ENCODE data around the gene KY.
"Not testable (repeated sequence)": the region's sequence is repeated elsewhere in the genome, so short reads cannot be mapped to it uniquely, and the experiment has no call there.

Gene KY

DNA sequence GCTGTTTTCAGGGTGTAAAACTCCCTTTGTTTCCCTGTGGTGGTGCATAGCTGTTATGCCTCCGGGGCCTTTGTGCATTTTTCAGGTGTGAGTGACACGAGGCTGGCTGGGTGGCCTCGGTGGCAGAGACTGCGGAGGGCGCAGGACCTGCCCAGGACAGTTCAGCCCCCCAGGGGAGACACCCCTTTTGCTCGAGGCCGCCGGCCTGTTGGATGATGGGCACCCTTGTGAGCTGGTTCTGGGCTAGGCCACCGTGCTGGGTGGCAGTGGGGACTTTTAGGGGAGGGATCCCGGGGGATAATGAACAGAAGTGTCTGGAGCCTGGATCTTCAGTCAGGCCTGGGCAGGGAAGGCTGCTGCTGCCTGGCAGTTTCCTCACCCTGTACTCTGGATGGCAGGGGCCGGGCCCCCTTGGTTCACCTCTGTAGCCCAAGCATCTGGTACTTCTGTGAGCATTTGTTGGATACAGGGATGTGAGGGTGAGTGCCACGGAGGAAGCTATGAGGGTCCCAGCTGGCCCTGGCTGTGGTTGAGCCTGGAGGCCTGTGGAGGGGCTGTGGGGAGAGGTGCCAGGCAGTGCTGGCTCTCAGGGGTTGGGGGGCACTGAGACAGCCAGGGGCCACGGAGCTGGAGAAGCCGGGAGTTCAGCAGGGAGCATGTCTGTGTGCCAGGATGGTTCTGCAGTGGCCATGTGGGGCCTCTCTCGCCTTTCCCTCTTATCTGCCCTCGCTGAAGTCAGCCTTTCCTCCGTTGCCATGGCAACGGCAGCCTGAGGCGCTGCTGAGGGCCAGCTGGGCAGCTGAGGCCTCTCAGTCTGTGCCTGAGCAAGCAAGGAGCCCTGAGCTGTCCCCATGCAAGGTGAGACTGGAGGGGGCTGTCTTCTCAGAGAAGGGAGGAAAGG lies 49.0 kb downstream of the KY start:
- DNase-seq (ENCODE audit: low read depth), result no peak

GRCh38 chr3:134600685-134601463 lies 49.9 kb downstream of the KY start:
- DNase-seq (ENCODE audit: low read depth), result peak; percentile 45

DNA sequence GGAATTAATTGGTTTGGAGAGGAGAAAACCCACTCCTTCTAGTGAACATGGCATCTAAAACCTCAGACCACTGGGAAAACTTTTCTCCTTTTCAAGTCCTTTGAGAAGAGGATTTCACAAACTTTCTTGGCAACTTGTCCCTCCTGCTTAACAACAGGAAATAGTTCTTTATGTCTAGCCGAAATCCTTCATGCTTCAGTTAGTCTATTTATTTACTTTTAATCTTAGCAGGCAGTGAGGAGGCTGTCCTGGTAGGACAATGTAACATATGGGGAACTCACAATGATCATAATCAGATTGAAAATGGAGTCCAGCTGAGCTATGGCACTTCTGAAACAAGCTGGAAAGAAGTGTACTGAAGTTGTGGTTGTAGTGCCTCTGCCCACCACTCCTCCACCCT lies 50.6 kb downstream of the KY start:
- DNase-seq (ENCODE audit: low read depth), result no peak

- no peak for DNase-seq (ENCODE audit: low read depth)
Observed at GRCh38 chr3:134598763-134599545, 51.9 kb downstream of the KY start.

- no peak for DNase-seq (ENCODE audit: low read depth)
Observed at GRCh38 chr3:134597390-134597970, 53.3 kb downstream of the KY start.

DNA sequence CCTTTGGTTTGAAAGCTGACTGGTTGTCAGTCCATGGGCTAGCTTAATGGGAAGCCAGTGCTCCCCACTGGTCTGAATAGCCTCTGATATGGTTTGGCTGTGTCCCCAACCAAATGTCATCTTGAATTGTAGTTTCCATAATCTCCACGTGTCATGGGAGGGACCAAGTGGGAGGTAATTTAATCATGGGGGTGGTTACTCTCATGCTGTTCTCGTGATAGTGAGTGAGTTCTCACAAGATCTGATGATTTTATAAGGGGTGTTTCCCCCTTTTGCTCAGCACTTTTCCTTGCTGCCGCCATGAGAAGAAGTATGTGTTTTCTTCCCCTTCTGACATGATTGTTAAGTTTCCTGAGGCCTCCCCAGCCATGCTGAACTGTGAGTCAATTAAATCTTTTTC lies 55.8 kb downstream of the KY start:
- not testable (repeated sequence) for DNase-seq (ENCODE audit: low read depth)

GRCh38 chr3:134594331-134594741 lies 56.5 kb downstream of the KY start:
- DNase-seq (ENCODE audit: low read depth), result no peak

DNA sequence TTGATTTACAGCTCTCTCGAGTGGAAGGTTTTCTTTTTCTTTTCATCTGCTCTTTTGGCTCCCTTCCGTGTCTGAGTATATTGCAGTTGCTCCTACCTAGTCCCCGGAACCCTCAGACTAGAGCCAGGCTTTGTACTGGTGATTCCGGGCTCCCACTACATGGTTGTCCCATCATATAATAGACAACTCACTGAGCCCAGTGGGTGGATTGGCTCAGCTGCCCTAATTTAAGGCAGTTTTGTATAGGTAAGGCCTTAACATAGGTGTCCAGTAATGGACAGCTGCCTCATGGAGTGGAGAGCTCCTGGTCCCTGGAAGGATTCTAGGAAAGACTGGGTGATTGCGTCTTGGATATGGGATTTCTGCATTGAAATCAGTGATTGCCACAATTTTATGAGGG lies 58.0 kb downstream of the KY start:
- DNase-seq (ENCODE audit: low read depth), result no peak

- no peak for DNase-seq (ENCODE audit: low read depth)
Observed at GRCh38 chr3:134590766-134591165, 60.1 kb downstream of the KY start.

DNA sequence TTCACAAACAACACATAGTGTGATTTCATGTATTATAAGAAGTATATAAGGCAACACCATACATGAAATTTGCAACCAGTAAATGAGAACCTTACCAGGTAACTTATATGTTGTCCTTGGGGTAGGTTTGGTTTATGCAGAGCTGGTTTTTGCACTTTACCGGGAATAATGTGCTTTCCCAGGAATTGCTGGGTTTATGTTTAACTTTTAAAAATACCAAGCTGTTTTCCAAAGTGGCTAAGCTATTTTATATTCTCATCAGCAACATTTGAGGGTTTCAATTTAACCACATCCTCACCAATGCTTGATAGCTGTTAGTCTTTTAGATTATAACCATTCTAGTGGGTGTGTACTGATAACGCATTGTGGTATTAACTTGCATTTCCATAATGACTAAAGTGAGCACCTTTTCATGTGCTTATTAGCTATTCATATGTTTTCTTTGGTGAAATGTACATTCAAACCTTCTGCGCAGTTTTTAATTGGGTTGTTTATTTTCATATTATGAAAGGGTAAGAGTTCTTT lies 71.6 kb downstream of the KY start:
- no peak for DNase-seq (ENCODE audit: low read depth)

DNA sequence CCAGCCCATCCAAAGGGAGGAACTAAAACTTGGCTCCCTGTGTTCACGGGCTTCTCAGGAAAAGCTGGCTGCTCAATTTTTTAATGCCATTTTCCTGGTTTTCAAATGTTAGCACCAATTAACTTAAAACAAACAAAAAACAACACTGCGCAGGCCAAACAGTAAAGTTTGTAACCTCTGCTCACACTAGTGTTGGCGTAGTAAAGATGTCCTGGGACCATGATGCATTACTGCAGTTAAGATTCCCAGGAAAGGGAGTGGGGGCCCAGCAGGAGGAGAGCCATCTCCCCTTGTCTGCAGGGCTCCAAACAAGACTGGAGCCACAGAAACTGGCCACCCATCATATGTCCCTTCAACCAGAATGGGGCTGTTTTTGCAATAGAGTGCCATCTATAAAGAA lies 74.0 kb downstream of the KY start:
- no peak for DNase-seq (ENCODE audit: low read depth)

GRCh38 chr3:134576426-134576825 lies 74.4 kb downstream of the KY start:
- DNase-seq (ENCODE audit: low read depth), result no peak

- DNase-seq (ENCODE audit: low read depth), result not testable (repeated sequence)
Observed at GRCh38 chr3:134569899-134570298, 80.9 kb downstream of the KY start.

DNA sequence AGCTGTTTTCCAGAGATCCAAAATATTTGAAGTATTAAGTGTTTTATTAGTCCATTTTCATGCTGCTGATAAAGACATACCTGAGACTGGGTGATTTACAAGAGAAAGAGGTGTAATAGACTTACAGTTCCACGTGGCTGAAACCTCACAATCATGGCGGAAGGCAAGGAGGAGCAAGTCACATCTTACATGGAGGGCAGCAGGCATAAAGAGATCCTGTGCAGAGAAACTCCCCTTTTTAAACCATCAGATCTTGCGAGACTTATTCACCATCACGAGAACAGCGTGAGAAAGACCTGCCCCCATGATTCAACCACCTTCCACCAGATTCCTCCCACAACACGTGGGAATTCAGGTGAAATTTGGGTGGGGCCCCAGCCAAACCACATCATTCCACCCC lies 82.0 kb downstream of the KY start:
- no peak for DNase-seq (ENCODE audit: low read depth)

DNA sequence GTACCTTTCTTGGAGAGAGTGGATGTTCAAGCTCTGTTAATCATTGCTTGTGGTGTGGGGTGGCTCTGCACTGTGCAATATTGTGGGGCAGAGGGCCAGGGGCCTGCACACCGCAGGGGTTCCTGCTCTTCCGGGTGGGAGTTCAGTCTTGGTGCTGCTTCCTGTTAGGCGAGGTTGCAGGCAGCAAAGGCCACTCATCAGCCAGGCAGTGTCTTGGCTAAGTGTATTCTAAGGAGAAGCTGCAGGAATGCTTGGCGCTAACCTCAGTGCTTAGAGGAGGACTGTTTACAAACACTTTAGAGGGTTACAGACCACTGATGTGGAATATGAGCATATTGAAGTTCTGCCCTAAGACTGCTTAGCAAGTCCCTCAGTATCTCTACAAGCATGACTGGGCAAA lies 83.2 kb downstream of the KY start:
- no peak for DNase-seq (ENCODE audit: low read depth)

- no peak for DNase-seq (ENCODE audit: low read depth)
Observed at GRCh38 chr3:134564991-134565390, 85.8 kb downstream of the KY start.

- DNase-seq (ENCODE audit: low read depth), result no peak
Observed at GRCh38 chr3:134563601-134564000, 87.2 kb downstream of the KY start.

DNA sequence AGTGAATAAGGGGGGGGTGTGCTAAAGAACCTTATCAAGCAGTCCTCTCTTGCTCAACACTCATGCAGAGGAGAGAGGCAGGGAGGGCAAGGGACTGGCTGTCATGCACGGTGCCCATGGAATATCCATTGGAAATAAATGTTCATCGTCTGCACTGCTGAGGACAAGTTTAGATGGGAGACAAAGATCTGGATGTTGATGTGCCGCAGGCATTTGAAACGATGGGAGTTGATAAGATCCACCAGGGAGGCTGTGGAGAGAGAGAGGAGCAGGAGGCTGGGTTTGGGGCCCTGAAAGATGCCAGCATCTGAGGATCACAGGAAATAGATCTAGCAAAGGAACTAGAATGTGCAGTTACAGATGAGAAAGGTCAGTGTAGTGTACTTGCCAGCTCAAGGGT lies 88.8 kb downstream of the KY start:
- DNase-seq (ENCODE audit: low read depth), result no peak

DNA sequence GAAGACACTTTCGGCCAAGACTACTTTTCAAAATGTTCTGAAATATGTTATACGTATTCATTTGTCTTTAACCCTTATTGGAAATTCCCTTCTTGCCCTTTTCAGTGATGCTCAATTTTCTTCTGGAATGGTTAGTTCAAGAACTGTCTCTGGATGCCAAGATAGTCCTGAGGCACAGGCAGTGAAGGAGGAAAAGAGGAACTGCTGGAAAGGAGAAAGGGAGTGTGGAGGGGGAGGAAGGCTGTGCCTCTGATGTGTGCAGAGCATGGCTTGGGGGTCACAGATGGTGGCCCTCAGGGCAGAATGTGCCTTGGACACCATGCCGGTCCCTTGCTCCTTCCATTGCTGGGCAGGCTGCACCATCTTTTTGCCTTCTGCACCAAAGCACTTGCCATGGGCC lies 91.2 kb downstream of the KY start:
- DNase-seq (ENCODE audit: low read depth), result no peak

Data from stimulated activated CD8-positive, alpha-beta memory T cell treated with anti-CD3 and anti-CD28 coated beads, Interleukin-4, amount 100 ng/mL, for 24 hours (primary cell).